Purkinje cell (primary cell): ENCODE results near the gene DTNBP1. TPM values are rescaled to one million over a fixed set of nuclear protein-coding genes. Genes with fewer than 3 reads are reported as not detected.

Experiments
- polyA plus RNA-seq: library from polyadenylated mRNA; unstranded; fragments of >200 nt; fragmentation: Nextera tagmentation; gene quantifications from 2 replicates; pipeline ENCODE4 v1.2.1, GENCODE V29; 2014

The DTNBP1 gene, protein sequence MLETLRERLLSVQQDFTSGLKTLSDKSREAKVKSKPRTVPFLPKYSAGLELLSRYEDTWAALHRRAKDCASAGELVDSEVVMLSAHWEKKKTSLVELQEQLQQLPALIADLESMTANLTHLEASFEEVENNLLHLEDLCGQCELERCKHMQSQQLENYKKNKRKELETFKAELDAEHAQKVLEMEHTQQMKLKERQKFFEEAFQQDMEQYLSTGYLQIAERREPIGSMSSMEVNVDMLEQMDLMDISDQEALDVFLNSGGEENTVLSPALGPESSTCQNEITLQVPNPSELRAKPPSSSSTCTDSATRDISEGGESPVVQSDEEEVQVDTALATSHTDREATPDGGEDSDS
- 49.6 and 72.1 TPM in 2 replicates for polyA plus RNA-seq

DNA sequence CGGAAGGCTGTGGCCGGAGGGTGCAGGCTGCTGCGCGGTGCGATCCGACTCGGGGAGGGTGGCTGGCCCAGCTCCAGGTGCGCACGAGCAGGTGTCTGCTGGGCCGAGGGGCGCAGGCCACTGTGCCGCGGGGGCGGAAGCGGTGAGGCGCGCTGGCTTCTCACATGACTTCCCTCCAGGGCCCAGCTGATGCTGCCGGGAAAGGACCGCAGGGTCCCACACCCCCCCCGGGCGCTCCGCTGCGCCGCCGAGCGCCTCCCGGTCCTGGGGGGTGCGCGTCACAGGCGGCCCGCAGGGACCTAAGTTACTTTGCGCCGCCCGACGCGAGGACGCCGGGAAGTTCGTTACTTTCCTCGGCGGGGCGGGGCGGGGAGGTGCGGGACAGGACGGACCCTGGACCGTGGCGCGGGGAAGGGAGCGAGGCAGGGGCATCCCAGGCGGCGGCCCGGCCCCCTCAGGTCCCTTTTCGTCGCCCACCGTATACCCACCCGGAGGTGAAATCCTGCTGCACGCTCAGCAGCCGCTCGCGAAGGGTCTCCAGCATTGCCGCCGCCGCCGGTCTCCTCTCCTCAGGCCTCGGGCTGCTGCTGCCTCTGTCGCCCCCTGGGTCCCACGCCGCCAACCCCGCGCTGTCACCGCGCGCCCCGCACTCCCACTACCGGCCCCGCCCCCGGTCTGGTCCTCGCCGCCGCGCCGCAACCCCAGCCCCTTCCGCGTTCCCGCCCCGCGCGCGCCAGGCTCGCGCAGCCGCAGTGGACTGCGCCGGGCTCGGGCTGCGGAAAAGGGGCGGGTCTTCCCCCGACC lies at the start of gene DTNBP1:
Gene DTNBP1, minus strand, starts transcription at position 703 of the 804 bp plus-strand sequence. Its CDS starts 159 bp downstream, at position 544.

